PFSK-1 (cell line): ENCODE results near the gene CABP4.

Source experiments
- FOXP2 ChIP-seq: optimal IDR thresholded peaks from 2 replicates; pipeline ENCODE3; 2011; ENCODE audit warnings: borderline replicate concordance, control low read depth, inconsistent platforms; ENCODE audit not compliant: insufficient read depth; ENCODE audit errors: extremely low read length, extremely low read depth
- POLR2AphosphoS5 ChIP-seq: IDR thresholded peaks from 2 replicates; pipeline ENCODE4 v1.6.1; 2012; ENCODE audit warnings: low read depth, mild to moderate bottlenecking, control low read depth, low read length, moderate library complexity
- SIN3A ChIP-seq: IDR thresholded peaks from 2 replicates; pipeline ENCODE4 v1.6.1; 2012; ENCODE audit warnings: mild to moderate bottlenecking, low read length, moderate library complexity, borderline replicate concordance; ENCODE audit not compliant: insufficient read depth
- TAF1 ChIP-seq: IDR thresholded peaks from 2 replicates; pipeline ENCODE4 v1.6.1; 2012; ENCODE audit warnings: low read length, control low read depth, borderline replicate concordance; ENCODE audit not compliant: insufficient read depth
- TF ChIP-seq, protein P1 (sequence below), 2 experiments: IDR thresholded peaks; 2 replicates each; pipeline versions ENCODE4 v1.6.1 to v1.8.0; 2011 to 2012; ENCODE audit warnings: low read depth in 2 of 2, low read length in 2 of 2, control low read depth in 1 of 2, inconsistent platforms in 1 of 2, mild to moderate bottlenecking in 1 of 2, moderate library complexity in 1 of 2; ENCODE audit not compliant: insufficient read depth in 1 of 2

CABP4 gene

DNA sequence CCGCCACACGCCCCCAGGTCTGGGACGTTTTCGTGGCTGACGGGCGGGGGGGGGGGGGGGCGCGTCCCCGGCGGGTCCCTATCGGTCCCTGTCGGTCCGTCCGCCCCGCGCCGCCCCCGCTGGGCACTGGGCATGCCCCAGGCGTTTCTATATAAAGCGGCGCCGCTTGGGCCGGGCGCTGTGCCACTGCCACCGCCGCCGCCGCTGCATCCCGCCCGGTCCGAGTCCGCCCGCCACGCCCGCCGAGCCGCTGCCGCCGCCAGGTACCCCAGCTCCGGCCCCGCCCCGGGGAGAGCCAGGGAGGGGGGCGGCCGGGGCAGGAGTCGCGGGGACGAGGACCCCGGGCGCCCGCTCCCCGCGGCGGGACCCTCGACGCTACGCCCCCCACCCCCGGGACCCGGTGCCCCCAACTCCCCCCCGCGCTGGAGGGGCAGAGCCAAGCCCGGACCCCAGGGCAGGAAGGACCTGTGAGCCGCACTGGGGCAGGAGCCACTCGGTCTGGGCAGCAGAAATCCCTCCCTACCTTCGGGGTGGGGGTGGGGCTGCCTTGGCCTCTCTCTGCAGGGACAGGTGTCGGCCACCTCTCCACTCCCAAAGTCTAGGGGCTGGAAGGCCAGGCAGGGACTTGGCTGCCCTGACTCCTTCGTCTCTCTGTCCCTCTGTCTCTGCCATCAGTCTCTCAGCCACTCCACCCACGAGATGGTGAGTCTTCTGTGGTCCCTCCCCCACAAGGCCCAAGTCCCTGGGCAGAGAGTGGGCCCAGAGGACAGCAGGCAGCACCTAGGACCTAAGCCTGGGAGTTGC lies 39.5 kb upstream of the CABP4 start, which contains the start of gene CARNS1:
TSS of gene CARNS1 (plus strand) at position 178 of the 804 bp plus-strand sequence. CDS start at position 700, 522 bp downstream.
- TF ChIP-seq, protein P1, sequence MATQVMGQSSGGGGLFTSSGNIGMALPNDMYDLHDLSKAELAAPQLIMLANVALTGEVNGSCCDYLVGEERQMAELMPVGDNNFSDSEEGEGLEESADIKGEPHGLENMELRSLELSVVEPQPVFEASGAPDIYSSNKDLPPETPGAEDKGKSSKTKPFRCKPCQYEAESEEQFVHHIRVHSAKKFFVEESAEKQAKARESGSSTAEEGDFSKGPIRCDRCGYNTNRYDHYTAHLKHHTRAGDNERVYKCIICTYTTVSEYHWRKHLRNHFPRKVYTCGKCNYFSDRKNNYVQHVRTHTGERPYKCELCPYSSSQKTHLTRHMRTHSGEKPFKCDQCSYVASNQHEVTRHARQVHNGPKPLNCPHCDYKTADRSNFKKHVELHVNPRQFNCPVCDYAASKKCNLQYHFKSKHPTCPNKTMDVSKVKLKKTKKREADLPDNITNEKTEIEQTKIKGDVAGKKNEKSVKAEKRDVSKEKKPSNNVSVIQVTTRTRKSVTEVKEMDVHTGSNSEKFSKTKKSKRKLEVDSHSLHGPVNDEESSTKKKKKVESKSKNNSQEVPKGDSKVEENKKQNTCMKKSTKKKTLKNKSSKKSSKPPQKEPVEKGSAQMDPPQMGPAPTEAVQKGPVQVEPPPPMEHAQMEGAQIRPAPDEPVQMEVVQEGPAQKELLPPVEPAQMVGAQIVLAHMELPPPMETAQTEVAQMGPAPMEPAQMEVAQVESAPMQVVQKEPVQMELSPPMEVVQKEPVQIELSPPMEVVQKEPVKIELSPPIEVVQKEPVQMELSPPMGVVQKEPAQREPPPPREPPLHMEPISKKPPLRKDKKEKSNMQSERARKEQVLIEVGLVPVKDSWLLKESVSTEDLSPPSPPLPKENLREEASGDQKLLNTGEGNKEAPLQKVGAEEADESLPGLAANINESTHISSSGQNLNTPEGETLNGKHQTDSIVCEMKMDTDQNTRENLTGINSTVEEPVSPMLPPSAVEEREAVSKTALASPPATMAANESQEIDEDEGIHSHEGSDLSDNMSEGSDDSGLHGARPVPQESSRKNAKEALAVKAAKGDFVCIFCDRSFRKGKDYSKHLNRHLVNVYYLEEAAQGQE (IDR thresholded peaks at IDR 0.05; ENCODE audit: insufficient read depth in 1 of 2, low read depth in 2 of 2, low read length in 2 of 2), result no peak
- no peak for TF ChIP-seq POLR2AphosphoS5
- TF ChIP-seq TAF1, result no peak
- TF ChIP-seq SIN3A, result no peak
- TF ChIP-seq FOXP2, result no peak

DNA sequence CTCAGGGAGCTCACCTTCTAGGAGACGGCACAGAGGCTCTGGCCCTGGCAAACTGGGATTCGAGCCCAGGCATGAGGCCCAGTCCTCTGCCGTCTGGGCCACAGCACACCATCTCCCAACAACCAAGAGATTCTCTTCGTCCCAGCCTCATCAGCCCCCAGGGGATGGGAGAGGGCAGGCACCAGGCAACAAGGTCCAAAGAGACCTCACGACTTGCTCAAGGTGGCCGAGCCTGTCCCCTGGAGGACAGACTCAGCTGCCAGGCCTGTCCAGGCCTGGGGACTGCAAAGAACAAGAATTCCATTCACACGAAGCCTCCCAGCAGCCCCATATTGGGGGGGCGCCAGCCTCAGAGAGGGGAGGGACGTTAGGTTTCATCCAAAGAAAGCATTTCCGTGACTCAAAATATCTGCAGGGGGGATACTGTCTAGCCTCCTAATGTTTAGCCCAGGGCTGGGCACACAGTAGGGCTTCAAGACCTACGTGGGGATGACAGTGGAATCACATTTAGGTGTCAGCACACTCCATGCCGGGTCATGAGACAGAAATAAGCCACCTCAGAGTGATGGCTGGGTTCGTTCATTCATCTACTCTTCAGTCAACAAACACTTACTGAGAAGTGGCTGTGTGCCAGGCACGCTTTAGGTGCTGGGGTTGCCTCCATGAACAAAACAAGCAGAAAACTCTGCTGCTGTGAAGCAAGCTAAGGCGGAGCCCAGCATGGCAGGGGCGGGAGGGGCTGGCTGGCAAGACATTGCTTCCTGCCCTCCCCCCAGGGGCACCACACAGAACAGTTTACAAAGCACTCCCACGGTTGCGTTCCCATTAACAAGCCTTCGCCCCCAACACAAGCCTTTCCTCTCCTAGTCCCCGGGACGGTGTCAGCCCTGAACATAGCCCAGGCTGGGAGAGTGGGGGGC lies 38.5 kb upstream of the CABP4 start:
- TF ChIP-seq SIN3A, result no peak
- TF ChIP-seq, protein P1 (IDR thresholded peaks at IDR 0.05; ENCODE audit: insufficient read depth in 1 of 2, low read depth in 2 of 2, low read length in 2 of 2), result no peak
- no peak for TF ChIP-seq TAF1
- peak; percentile 24 for TF ChIP-seq FOXP2

DNA sequence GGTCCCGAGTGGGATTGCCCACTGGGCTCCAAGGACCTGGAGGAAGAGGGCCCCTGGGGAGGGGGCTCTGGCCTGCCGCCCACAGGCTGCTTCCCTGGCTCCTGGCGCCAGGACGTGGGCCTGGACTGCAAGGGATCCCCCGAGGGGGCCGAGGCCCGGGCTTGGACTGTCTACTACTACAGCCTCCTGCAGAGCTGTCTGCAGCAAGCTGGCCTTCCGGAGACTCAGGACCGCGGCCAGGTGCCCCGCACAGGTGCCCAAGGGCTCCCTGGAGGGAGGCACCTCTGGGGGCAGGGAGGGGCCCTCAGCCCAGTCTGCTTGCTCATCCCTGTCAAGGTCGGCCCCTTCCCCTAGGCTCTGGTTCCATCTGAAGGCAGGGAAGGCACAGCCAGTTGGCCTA lies 37.7 kb upstream of the CABP4 start:
- TF ChIP-seq TAF1 (no peak), POLR2AphosphoS5 (no peak), SIN3A (no peak), FOXP2 (no peak)
- TF ChIP-seq, protein P1 (IDR thresholded peaks at IDR 0.05; ENCODE audit: insufficient read depth in 1 of 2, low read depth in 2 of 2, low read length in 2 of 2), result no peak

DNA sequence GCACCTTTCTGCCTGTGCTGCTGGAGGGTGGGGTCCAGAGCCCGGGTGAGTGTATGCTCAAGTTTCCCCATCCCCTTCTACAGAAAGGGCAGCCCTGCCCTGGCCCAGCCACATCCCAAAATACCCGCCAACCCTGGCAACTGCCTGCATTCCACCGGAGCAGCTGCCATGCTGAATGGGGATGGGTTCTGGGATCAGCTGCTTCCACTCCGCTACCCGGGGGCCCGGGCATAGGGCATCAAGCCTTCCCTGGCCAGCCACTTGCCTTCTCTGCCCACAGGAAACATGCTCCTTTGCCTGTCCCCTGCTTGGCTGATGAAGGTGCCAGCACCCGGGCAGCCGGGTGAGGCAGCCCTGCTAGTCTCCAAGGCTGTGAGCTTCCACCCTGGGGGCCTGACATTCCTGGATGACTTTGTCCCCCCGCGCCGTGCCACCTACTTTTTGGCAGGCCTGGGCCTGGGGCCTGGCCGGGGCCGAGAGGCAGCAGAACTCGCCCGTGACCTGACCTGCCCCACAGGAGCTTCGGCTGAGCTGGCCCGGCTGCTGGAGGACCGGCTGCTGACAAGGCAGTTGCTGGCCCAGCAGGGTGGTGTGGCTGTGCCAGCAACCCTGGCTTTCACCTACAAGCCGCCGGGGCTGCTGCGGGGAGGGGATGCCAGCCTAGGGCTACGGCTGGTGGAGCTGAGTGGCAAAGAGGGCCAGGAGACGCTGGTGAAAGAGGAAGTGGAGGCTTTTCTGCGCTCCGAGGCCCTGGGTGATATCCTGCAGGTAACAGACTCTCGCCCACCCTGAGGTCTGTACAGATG lies 36.5 kb upstream of the CABP4 start:
- TF ChIP-seq POLR2AphosphoS5, result no peak
- TF ChIP-seq TAF1, result no peak
- TF ChIP-seq FOXP2, result no peak
- TF ChIP-seq, protein P1 (IDR thresholded peaks at IDR 0.05; ENCODE audit: insufficient read depth in 1 of 2, low read depth in 2 of 2, low read length in 2 of 2), result no peak
- no peak for TF ChIP-seq SIN3A
